GM18868 (cell line): ENCODE measurements around the gene SERPINA5.
"Not testable (repeated sequence)": the region's sequence is repeated elsewhere in the genome, so short reads cannot be mapped to it uniquely, and the experiment has no call there.

ENCODE experiments used
- ATAC-seq: cut with Tn5 transposase; IDR thresholded peaks from one replicate; pipeline ENCODE4 v1.9.1; 2021; ENCODE audit warnings: mild to moderate bottlenecking, moderate library complexity; ENCODE audit not compliant: unreplicated experiment

Gene SERPINA5

GRCh38 chr14:94621358-94622134, 40.3 kb downstream of the SERPINA5 start:
- ATAC-seq = no peak

- ATAC-seq = no peak
These were observed 41.6 kb downstream of the SERPINA5 start for GRCh38 chr14:94622653-94623421.

GRCh38 chr14:94623422-94623809, 42.2 kb downstream of the SERPINA5 start:
- ATAC-seq = no peak

- no peak for ATAC-seq
These were observed 42.8 kb downstream of the SERPINA5 start for GRCh38 chr14:94623856-94624499.

- no peak for ATAC-seq
These were observed 43.5 kb downstream of the SERPINA5 start for GRCh38 chr14:94624537-94625352.

- no peak for ATAC-seq
These were observed 44.1 kb downstream of the SERPINA5 start for GRCh38 chr14:94625353-94625635.

- ATAC-seq = no peak
These were observed 47.4 kb downstream of the SERPINA5 start for GRCh38 chr14:94628578-94628977.

- ATAC-seq = no peak
These were observed 49.2 kb downstream of the SERPINA5 start for GRCh38 chr14:94630396-94630795.

- ATAC-seq = no peak
These were observed 49.8 kb downstream of the SERPINA5 start for GRCh38 chr14:94631050-94631449.

- no peak for ATAC-seq
These were observed 50.5 kb downstream of the SERPINA5 start for GRCh38 chr14:94631536-94632304.

GRCh38 chr14:94632305-94632590, 51.0 kb downstream of the SERPINA5 start:
- no peak for ATAC-seq

- ATAC-seq = no peak
These were observed 51.9 kb downstream of the SERPINA5 start for GRCh38 chr14:94633121-94633520.

GRCh38 chr14:94635154-94635553, 53.9 kb downstream of the SERPINA5 start:
- no peak for ATAC-seq

GRCh38 chr14:94636744-94637412, 55.7 kb downstream of the SERPINA5 start:
- ATAC-seq = no peak

- not testable (repeated sequence) for ATAC-seq
These were observed 56.6 kb downstream of the SERPINA5 start for GRCh38 chr14:94637814-94638213.

- no peak for ATAC-seq
These were observed 57.1 kb downstream of the SERPINA5 start for GRCh38 chr14:94638339-94638738.

GRCh38 chr14:94638961-94639817, 58.0 kb downstream of the SERPINA5 start:
- ATAC-seq = no peak

GRCh38 chr14:94640721-94641631, 59.8 kb downstream of the SERPINA5 start:
- ATAC-seq = no peak
